ENCODE measurements around the gene SLC34A1.

GRCh38 chr5:177369645-177370440, 14.4 kb upstream of the SLC34A1 start:
- TF ChIP-seq CTCF (IDR thresholded peaks at IDR 0.05; ENCODE audit: insufficient read depth, low read length, poor library complexity, severe bottlenecking) (no peak), EZH2phosphoT487 (conservative IDR thresholded peaks at IDR 0.05; ENCODE audit: low read length) (no peak)

All from SU-DHL-6 (cell line).